WERI-Rb-1 (cell line): ENCODE data around the gene TDP2.
"Not testable (repeated sequence)": the region's sequence is repeated elsewhere in the genome, so short reads cannot be mapped to it uniquely, and the experiment has no call there.

ENCODE experiments used
- DNase-seq: peaks from one replicate; pipeline ENCODE4 v3.0.0-alpha.2; 2020
- H3K27ac ChIP-seq: fragments of 250-450 bp; sonication (Bioruptor Pico); 2 replicates; pipeline ENCODE4 v1.5.1; 2020; ENCODE audit warnings: mild to moderate bottlenecking, moderate library complexity
- H3K27me3 ChIP-seq: fragments of 250-450 bp; sonication (Bioruptor Pico); 2 replicates; pipeline ENCODE4 v1.5.1; 2021; ENCODE audit warnings: mild to moderate bottlenecking, low read depth, moderate library complexity; ENCODE audit not compliant: insufficient read depth, severe bottlenecking
- H3K36me3 ChIP-seq: fragments of 250-450 bp; sonication (Bioruptor Pico); 2 replicates; pipeline ENCODE4 v1.5.1; 2020; ENCODE audit warnings: mild to moderate bottlenecking, moderate library complexity
- H3K4me3 ChIP-seq: 2 replicates; pipeline ENCODE4 v1.5.1; 2011; ENCODE audit warnings: low read depth, mild to moderate bottlenecking, control low read depth, low read length
- H3K9me3 ChIP-seq: fragments of 250-450 bp; sonication (Bioruptor Pico); 2 replicates; pipeline ENCODE4 v1.5.1; 2021; ENCODE audit warnings: mild to moderate bottlenecking, moderate library complexity; ENCODE audit not compliant: severe bottlenecking
- TF ChIP-seq, protein P1 (sequence below): IDR thresholded peaks from 2 replicates; pipeline ENCODE4 v1.5.1; 2011; ENCODE audit warnings: low read depth, mild to moderate bottlenecking, control low read depth, inconsistent platforms, low read length

Gene TDP2

DNA sequence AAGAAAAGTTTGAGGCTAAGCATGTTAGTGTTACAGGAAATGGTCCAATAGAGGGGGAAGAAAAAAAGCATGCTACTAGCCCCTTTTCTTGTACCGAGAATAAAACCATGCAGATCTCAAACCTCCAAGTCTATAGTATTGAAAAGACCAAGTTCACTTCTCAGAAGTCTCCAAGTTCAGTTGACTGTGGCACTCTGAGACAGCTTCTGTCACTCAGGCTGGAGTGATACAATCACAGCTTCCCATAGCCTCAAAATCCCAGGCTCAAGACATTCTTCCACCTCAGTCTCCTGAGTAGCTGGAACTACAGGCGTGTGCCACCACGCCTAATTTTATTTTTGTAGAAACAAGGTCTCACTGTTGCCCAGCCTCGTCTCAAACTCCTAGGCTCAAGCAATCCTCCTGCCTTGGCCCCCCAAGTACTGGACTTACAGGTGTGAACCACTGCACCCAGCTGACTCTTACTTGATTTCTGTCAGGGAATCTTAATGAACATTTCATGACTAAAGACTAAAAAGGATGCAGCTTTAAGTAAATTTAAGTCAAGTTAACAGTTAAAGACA is 36.1 kb upstream of the TDP2 start:
- H3K36me3 ChIP-seq: peaks cover 79% of the 10 kb centered on the region
- H3K4me3 ChIP-seq: no peak overlapping the region
- TF ChIP-seq, protein P1, sequence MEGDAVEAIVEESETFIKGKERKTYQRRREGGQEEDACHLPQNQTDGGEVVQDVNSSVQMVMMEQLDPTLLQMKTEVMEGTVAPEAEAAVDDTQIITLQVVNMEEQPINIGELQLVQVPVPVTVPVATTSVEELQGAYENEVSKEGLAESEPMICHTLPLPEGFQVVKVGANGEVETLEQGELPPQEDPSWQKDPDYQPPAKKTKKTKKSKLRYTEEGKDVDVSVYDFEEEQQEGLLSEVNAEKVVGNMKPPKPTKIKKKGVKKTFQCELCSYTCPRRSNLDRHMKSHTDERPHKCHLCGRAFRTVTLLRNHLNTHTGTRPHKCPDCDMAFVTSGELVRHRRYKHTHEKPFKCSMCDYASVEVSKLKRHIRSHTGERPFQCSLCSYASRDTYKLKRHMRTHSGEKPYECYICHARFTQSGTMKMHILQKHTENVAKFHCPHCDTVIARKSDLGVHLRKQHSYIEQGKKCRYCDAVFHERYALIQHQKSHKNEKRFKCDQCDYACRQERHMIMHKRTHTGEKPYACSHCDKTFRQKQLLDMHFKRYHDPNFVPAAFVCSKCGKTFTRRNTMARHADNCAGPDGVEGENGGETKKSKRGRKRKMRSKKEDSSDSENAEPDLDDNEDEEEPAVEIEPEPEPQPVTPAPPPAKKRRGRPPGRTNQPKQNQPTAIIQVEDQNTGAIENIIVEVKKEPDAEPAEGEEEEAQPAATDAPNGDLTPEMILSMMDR: no peak
- H3K27me3 ChIP-seq: no peaks in the 10 kb centered on the region
- H3K27ac ChIP-seq: no peak overlapping the region
- H3K9me3 ChIP-seq: no peaks in the 10 kb centered on the region
- DNase-seq: no peak

DNA sequence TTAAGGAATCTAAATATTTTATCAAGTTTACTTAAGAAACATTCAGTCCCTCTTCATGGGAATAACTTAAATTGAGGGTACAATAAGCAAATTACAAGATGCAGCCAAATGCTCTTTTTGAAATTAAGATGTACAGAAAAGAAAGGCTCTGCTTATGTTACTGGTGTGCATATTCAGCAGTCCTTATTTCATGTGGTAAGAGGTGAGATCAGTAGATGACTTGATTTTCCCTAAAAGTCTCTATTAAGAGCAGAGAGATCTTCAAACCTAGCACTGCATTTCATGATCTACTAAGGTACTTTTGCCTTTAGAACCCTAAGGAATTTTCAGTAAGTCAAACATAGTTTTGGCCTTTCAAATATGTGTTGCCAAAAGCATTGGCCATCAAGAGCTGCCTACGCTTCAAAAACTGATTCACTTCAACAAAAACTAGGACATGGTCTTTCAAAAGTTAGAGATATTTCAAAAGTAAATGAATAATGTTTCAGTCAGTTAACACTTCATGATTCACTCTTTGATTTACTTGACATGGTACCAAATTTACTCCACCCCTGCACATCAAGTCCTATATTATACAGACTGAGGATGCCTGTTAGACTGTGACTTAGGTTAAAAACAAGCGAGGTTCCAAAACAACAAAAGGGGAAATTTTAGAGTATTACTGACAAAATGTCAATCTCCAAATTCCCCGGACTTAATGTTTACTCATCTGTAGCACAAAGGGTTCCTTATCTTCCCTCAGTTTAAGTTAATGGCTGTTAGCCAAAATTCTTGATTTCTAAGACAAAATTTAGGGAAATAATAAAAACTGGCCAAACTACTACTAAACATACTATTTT is 33.0 kb upstream of the TDP2 start:
- Histone ChIP-seq H3K27ac (no peak overlapping the region), H3K36me3 (peaks cover 49% of the 10 kb centered on the region), H3K9me3 (no peaks in the 10 kb centered on the region), H3K27me3 (no peaks in the 10 kb centered on the region), H3K4me3 (no peak overlapping the region)
- no peak for DNase-seq
- TF ChIP-seq, protein P1: no peak

DNA sequence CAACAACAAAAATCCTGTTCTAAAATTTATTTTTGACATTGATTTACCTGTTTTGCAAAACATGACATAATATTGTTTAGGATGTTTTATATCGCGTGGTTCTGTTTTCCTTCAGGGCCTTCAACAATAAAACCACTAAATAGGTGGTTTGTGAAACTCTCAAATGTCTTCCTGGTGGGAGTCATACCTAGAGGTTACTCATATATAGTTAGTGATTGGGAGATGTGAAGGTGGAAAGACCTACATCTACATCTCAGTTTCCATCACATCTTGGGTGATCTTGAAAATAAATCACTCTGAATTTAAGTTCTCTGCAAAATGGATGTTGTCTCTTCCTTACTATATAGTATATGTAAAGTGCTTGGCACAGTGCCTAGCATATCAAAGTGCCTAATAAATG is 29.4 kb upstream of the TDP2 start:
- no peak for DNase-seq
- TF ChIP-seq, protein P1: no peak

DNA sequence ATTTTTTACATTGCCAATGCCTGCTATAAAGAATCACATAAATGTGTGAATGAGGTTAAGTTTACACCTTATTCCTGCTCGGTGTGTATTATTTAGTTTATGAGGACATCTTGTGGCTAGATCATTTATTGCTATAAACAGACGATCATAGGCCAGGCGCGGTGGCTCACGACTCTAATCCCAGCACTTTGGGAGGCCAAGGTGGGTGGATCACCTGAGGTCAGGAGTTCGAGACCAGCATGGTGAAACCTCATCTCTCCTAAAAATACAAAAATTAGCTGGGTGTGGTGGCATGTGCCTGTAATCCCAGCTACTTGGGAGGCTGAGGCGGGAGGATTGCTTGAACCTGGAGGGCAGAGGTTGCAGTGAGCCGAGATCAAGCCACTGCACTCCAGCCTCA is 28.9 kb upstream of the TDP2 start:
- DNase-seq: peak; percentile 59
- peaks cover 13% of the 10 kb centered on the region for H3K36me3 ChIP-seq
- not testable (repeated sequence) for H3K9me3 ChIP-seq, H3K27ac ChIP-seq, H3K27me3 ChIP-seq, H3K4me3 ChIP-seq
- TF ChIP-seq, protein P1: peak; percentile 28; the same call in 1 of the 2 replicates

More for the DNA sequence above, 29.4 kb upstream of the TDP2 start:
- no peaks in the 10 kb centered on the region for H3K27me3 ChIP-seq
- no peak overlapping the region for H3K4me3 ChIP-seq
- H3K36me3 ChIP-seq: peaks cover 16% of the 10 kb centered on the region
- no peak overlapping the region for H3K27ac ChIP-seq
- H3K9me3 ChIP-seq: no peaks in the 10 kb centered on the region

DNA sequence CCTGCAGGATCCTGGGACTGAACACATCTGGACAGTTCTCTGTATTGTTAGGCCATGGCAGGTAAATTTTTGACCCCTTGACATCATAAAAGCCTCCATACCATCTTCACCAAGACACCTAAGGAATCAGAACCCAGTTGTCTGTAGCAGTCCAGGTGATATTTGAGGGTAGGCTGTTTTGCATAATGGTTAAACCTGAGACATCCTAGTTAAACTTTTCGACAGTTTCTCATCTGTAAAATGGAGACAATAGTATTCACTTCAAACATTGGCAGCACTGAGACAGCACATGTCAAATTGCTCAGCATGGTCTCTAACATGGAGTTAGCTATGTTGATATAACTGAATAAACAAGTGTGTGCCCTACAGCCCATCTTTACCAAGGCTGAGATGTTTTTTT is 27.5 kb upstream of the TDP2 start:
- H3K27me3 ChIP-seq: no peaks in the 10 kb centered on the region
- TF ChIP-seq, protein P1: no peak
- no peak for DNase-seq
- no peaks in the 10 kb centered on the region for H3K9me3 ChIP-seq
- H3K36me3 ChIP-seq: peaks cover 3% of the 10 kb centered on the region
- H3K4me3 ChIP-seq: no peak overlapping the region
- no peak overlapping the region for H3K27ac ChIP-seq
